DLD1 (cell line): Measurements from ENCODE around the gene RASAL1.
"Not testable (repeated sequence)": the region's sequence is repeated elsewhere in the genome, so short reads cannot be mapped to it uniquely, and the experiment has no call there.

Experiments used
- in situ Hi-C: cut with HindIII; loops from 2 replicates; pipeline ENCODE4 v1.10.0; 2017; ENCODE audit warnings: low sequenced_read_pairs

The RASAL1 gene

GRCh38 chr12:113120670-113121370 lies 14.7 kb downstream of the RASAL1 start:
- in situ Hi-C loops, result no loop called here

GRCh38 chr12:113119980-113120669 lies 15.4 kb downstream of the RASAL1 start:
- in situ Hi-C loops, result no loop called here

- in situ Hi-C loops, result no loop called here
Observed at GRCh38 chr12:113118142-113118541, 17.4 kb downstream of the RASAL1 start.

- in situ Hi-C loops, result not testable (repeated sequence)
Observed at GRCh38 chr12:113117684-113118083, 17.9 kb downstream of the RASAL1 start.

- in situ Hi-C loops, result no loop called here
Observed at GRCh38 chr12:113116875-113117274, 18.7 kb downstream of the RASAL1 start.

GRCh38 chr12:113115455-113116126 lies 20.0 kb downstream of the RASAL1 start:
- in situ Hi-C loops, result no loop called here

- in situ Hi-C loops, result no loop called here
Observed at GRCh38 chr12:113114447-113115178, 20.9 kb downstream of the RASAL1 start.

- in situ Hi-C loops, result no loop called here
Observed at GRCh38 chr12:113113397-113113796, 22.2 kb downstream of the RASAL1 start.

- in situ Hi-C loops, result no loop called here
Observed at GRCh38 chr12:113112043-113112899, 23.3 kb downstream of the RASAL1 start.

GRCh38 chr12:113111247-113111646 lies 24.3 kb downstream of the RASAL1 start:
- in situ Hi-C loops, result no loop called here

GRCh38 chr12:113109872-113110599 lies 25.5 kb downstream of the RASAL1 start:
- in situ Hi-C loops, result no loop called here

GRCh38 chr12:113109360-113109759 lies 26.2 kb downstream of the RASAL1 start:
- in situ Hi-C loops, result no loop called here

- in situ Hi-C loops, result no loop called here
Observed at GRCh38 chr12:113108308-113108707, 27.3 kb downstream of the RASAL1 start.

GRCh38 chr12:113106361-113106760 lies 29.2 kb downstream of the RASAL1 start:
- in situ Hi-C loops, result no loop called here

- in situ Hi-C loops, result no loop called here
Observed at GRCh38 chr12:113105606-113106271, 29.8 kb downstream of the RASAL1 start.

GRCh38 chr12:113104953-113105510 lies 30.5 kb downstream of the RASAL1 start:
- in situ Hi-C loops, result no loop called here

- in situ Hi-C loops, result no loop called here
Observed at GRCh38 chr12:113103756-113104450, 31.7 kb downstream of the RASAL1 start.

GRCh38 chr12:113102811-113103210 lies 32.8 kb downstream of the RASAL1 start:
- in situ Hi-C loops, result no loop called here
